Measurements from ENCODE around the gene KCNH1.

Gene KCNH1

GRCh38 chr1:210689826-210690225, 444.1 kb downstream of the KCNH1 start:
- no peaks in the 10 kb centered on the region for H3K36me3 ChIP-seq (ENCODE audit: control insufficient read depth in 2 of 2, insufficient read depth in 1 of 2, low read length in 2 of 2)
- no peak for TF ChIP-seq ZNF114 (tag by site-specific recombination; IDR thresholded peaks at IDR 0.05)
- TF ChIP-seq ZNF529 (tag by site-specific recombination; IDR thresholded peaks at IDR 0.05; ENCODE audit: insufficient replicate concordance): no peak
- TF ChIP-seq ZNF623 (tag by site-specific recombination; IDR thresholded peaks at IDR 0.05): no peak
- no peak for TF ChIP-seq ZNF654 (tag by site-specific recombination; IDR thresholded peaks at IDR 0.05; ENCODE audit: low read depth)
- TF ChIP-seq ZXDB (tag by site-specific recombination; IDR thresholded peaks at IDR 0.05): no peak
- TF ChIP-seq PRDM10 (tag by site-specific recombination; IDR thresholded peaks at IDR 0.05): no peak
- no peak for TF ChIP-seq ZNF280D (tag by site-specific recombination; IDR thresholded peaks at IDR 0.05)
- TF ChIP-seq HIC1 (tag by site-specific recombination; IDR thresholded peaks at IDR 0.05): no peak
- TF ChIP-seq ZNF555 (tag by site-specific recombination; conservative IDR thresholded peaks at IDR 0.05): no peak
- no peak for TF ChIP-seq KLF9 (tag by site-specific recombination; IDR thresholded peaks at IDR 0.05; ENCODE audit: low read depth)
- no peak for TF ChIP-seq ZBTB1 (tag by site-specific recombination; IDR thresholded peaks at IDR 0.05)
- no peak for TF ChIP-seq MEIS1 (CRISPR knock-in tag; IDR thresholded peaks at IDR 0.05; ENCODE audit: borderline replicate concordance)
- TF ChIP-seq ZBTB10 (tag by site-specific recombination; IDR thresholded peaks at IDR 0.05): no peak
- no peak overlapping the region for H3K27ac ChIP-seq (ENCODE audit: extremely low read depth, low read depth, low read length)
- H3K4me1 ChIP-seq (ENCODE audit: control insufficient read depth, insufficient read depth, low read length): no peaks in the 10 kb centered on the region
- no peak overlapping the region for H3K4me3 ChIP-seq (ENCODE audit: low read depth, low read length)
- CTCF ChIA-PET: no interaction called here
- POLR2A ChIA-PET: no interaction called here
- no peaks in the 10 kb centered on the region for H3K9me3 ChIP-seq (ENCODE audit: control insufficient read depth, insufficient read depth, low read depth, low read length)

Data from HEK293 (cell line).